SU-DHL-6 (cell line): ENCODE results near the gene CYTH1.

Experiments
- H2AFZ ChIP-seq: fragments of 200-600 bp; sonication (generic); 2 replicates; pipeline ENCODE4 v1.6.1; 2014; ENCODE audit warnings: low read depth, mild to moderate bottlenecking, moderate library complexity, mixed read lengths, antibody characterized with exemption, low read length; ENCODE audit not compliant: severe bottlenecking
- H3F3A ChIP-seq: fragments of 200-600 bp; shearing (Covaris generic); 2 replicates; pipeline ENCODE4 v1.6.0; 2016; ENCODE audit warnings: antibody characterized with exemption, mild to moderate bottlenecking; ENCODE audit not compliant: insufficient read depth
- H3K27ac ChIP-seq: fragments of 200-600 bp; sonication (generic); 2 replicates; pipeline ENCODE4 v1.5.1; 2016; ENCODE audit warnings: low read depth, mild to moderate bottlenecking, low read length, moderate library complexity, mixed read lengths
- H3K27me3 ChIP-seq: fragments of 200-600 bp; sonication (generic), shearing (Covaris generic); 2 replicates; pipeline ENCODE4 v1.6.0; 2014; ENCODE audit warnings: mild to moderate bottlenecking, low read length
- H3K36me3 ChIP-seq: fragments of 200-600 bp; sonication (generic); 2 replicates; pipeline ENCODE4 v1.6.1; 2014; ENCODE audit warnings: mild to moderate bottlenecking, low read length, mixed read lengths
- H3K4me2 ChIP-seq: fragments of 300-600, 200-600 bp; shearing (Covaris generic), sonication (generic); 2 replicates; pipeline ENCODE4 v1.6.0; 2014; ENCODE audit warnings: low read length, low read depth, mild to moderate bottlenecking; ENCODE audit not compliant: poor library complexity, severe bottlenecking
- H3K4me3 ChIP-seq: fragments of 200-600 bp; sonication (generic); 2 replicates; pipeline ENCODE4 v1.5.1; 2014; ENCODE audit warnings: antibody characterized with exemption, low read length, mild to moderate bottlenecking, mixed read lengths; ENCODE audit not compliant: insufficient read depth, poor library complexity, severe bottlenecking
- H3K79me2 ChIP-seq: fragments of 200-600 bp; sonication (generic); 2 replicates; pipeline ENCODE4 v1.6.1; 2014; ENCODE audit warnings: mild to moderate bottlenecking, low read length, moderate library complexity; ENCODE audit not compliant: insufficient read depth
- H3K9ac ChIP-seq: fragments of 200-600 bp; sonication (generic); 2 replicates; pipeline ENCODE4 v1.7.0; 2014; ENCODE audit warnings: mild to moderate bottlenecking, low read length
- H3K9me2 ChIP-seq: fragments of 200-600 bp; sonication (generic); replicated peaks from 2 replicates; pipeline ENCODE4 v1.6.1; 2014; ENCODE audit warnings: low read length; ENCODE audit not compliant: insufficient read depth
- H3K9me3 ChIP-seq: fragments of 200-600 bp; sonication (generic); 2 replicates; pipeline ENCODE4 v1.6.1; 2014; ENCODE audit warnings: low read length, mixed read lengths; ENCODE audit not compliant: insufficient read depth
- H4K20me1 ChIP-seq: fragments of 200-600 bp; sonication (generic); 2 replicates; pipeline ENCODE4 v1.6.1; 2014; ENCODE audit warnings: low read depth, mild to moderate bottlenecking, antibody characterized with exemption, low read length, moderate library complexity, mixed read lengths
- EZH2phosphoT487 ChIP-seq: fragments of 200-600 bp; sonication (generic), shearing (Covaris generic); conservative IDR thresholded peaks from 2 replicates; pipeline ENCODE4 v1.6.1; 2018; ENCODE audit warnings: mild to moderate bottlenecking, antibody characterized with exemption, low read length, moderate library complexity, mixed read lengths
- TF ChIP-seq, protein P1 (sequence below): fragments of 200-600 bp; sonication (generic); IDR thresholded peaks from one replicate; pipeline ENCODE4 v1.5.1; 2017; ENCODE audit warnings: antibody characterized with exemption, mild to moderate bottlenecking, low read length, moderate library complexity; ENCODE audit not compliant: insufficient read depth, poor library complexity, severe bottlenecking

Gene CYTH1

GRCh38 chr17:78706271-78706915 is 75.7 kb downstream of the CYTH1 start:
- Histone ChIP-seq H3K27ac (peak overlapping the region; percentile 95), H2AFZ (no peak overlapping the region), H3K4me3 (peak overlapping the region; percentile 1)

GRCh38 chr17:78705071-78705470 is 77.0 kb downstream of the CYTH1 start:
- Histone ChIP-seq H3K27ac (peak overlapping the region; percentile 95; the same call in 1 of the 2 replicates), H3K27me3 (no peaks in the 10 kb centered on the region), H4K20me1 (no peaks in the 10 kb centered on the region), H3K79me2 (peaks cover 54% of the 10 kb centered on the region), H3K9ac (no peak overlapping the region), H3K4me2 (no peak overlapping the region), H3K36me3 (peaks cover 42% of the 10 kb centered on the region), H3K9me2 (no peaks in the 10 kb centered on the region), H3K9me3 (no peaks in the 10 kb centered on the region), H3K4me3 (no peak overlapping the region), H3F3A (peaks cover 46% of the 10 kb centered on the region), H2AFZ (no peak overlapping the region)
- TF ChIP-seq EZH2phosphoT487 = no peak
- TF ChIP-seq, protein P1, sequence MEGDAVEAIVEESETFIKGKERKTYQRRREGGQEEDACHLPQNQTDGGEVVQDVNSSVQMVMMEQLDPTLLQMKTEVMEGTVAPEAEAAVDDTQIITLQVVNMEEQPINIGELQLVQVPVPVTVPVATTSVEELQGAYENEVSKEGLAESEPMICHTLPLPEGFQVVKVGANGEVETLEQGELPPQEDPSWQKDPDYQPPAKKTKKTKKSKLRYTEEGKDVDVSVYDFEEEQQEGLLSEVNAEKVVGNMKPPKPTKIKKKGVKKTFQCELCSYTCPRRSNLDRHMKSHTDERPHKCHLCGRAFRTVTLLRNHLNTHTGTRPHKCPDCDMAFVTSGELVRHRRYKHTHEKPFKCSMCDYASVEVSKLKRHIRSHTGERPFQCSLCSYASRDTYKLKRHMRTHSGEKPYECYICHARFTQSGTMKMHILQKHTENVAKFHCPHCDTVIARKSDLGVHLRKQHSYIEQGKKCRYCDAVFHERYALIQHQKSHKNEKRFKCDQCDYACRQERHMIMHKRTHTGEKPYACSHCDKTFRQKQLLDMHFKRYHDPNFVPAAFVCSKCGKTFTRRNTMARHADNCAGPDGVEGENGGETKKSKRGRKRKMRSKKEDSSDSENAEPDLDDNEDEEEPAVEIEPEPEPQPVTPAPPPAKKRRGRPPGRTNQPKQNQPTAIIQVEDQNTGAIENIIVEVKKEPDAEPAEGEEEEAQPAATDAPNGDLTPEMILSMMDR = no peak

More at GRCh38 chr17:78706271-78706915, 75.7 kb downstream of the CYTH1 start:
- Histone ChIP-seq H3K79me2 (peaks cover 65% of the 10 kb centered on the region), H3K9ac (peak overlapping the region; percentile 51), H4K20me1 (no peaks in the 10 kb centered on the region), H3K9me2 (no peaks in the 10 kb centered on the region), H3K4me2 (peak overlapping the region; percentile 59), H3K36me3 (peaks cover 34% of the 10 kb centered on the region), H3F3A (peaks cover 46% of the 10 kb centered on the region), H3K27me3 (no peaks in the 10 kb centered on the region), H3K9me3 (no peaks in the 10 kb centered on the region)
- TF ChIP-seq, protein P1 = no peak
- no peak for TF ChIP-seq EZH2phosphoT487

DNA sequence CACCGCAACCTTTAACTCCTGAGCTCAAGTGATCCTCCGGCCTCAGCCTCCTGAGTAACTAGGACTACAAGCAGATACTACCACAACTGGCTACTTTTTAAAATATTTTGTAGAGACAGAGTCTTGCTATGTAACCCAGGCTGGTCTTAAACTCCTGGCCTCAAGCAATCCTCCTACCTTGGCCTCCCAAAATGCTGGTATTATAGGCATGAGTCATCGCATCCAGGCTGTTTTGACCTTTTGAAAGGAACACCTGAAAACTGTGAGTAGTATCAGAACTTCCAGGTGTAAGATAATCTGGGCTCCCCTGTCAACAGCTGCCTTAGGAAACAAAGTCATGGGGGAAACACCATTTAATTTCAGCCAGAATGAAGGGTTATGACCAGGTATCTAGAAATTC is 77.5 kb downstream of the CYTH1 start:
- Histone ChIP-seq H3K9ac (no peak overlapping the region), H3K4me2 (no peak overlapping the region), H3K79me2 (peaks cover 49% of the 10 kb centered on the region), H3K27me3 (no peaks in the 10 kb centered on the region), H3K4me3 (no peak overlapping the region), H3K27ac (no peak overlapping the region), H2AFZ (no peak overlapping the region), H4K20me1 (no peaks in the 10 kb centered on the region), H3K36me3 (peaks cover 47% of the 10 kb centered on the region), H3F3A (peaks cover 46% of the 10 kb centered on the region), H3K9me2 (no peaks in the 10 kb centered on the region), H3K9me3 (no peaks in the 10 kb centered on the region)
- TF ChIP-seq, protein P1 = no peak
- no peak for TF ChIP-seq EZH2phosphoT487
